Measurements from ENCODE around the gene CTRB1. TPM values are rescaled to one million over a fixed set of nuclear protein-coding genes. Genes with fewer than 3 reads are reported as not detected.

CTRB1 gene
- not detected for total RNA-seq (2021; fragmentation: NEBNext Ultra II Directional; extraction: Animal tissue kit (Norgen Biotek cat#: 25700))
- long read RNA-seq: 0 reads

DNA sequence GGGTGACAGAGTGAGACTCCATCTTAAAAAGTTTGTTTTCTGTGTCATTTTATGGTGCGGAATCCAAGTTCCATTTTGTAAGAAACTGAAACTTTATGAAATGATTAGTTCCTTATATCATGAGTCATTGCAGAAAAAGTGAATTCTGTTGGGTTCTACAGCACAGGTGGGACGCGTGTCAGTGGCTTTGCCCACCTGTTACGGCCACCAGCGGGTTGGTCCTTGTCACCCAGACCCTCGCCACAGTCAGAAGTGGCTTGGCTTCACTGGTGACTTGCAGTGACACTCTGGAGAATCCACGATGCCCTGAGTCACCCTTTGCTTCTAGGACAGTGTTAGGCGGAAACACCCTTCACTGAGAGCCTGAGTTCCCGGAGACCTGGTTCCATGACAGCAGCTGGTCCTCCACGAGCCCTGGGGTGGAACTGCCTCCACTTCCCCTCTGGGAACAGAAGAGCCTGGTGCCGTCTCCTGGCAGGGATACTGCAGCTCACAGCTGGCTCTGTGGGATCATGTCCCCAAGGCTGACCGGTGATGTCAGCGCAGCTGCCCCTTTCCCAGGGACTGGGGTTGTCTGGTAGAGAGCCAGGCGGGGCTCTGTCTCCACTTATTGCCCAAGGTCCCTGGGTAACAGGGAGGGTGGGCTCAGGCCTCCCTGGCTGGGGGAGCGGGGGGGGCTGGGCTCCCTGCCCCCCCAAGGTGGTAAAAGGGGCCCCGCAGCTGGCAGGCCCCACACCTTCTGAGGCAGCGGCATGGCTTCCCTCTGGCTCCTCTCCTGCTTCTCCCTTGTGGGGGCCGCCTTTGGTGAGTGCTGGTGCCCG, at the start of gene CTRB1:
CTRB1 (plus strand) TSS at position 733 of the 821 bp plus-strand sequence; CDS start at position 753, 20 bp downstream.
- no peak within 1 kb of the TSS for H3K27ac Mint-ChIP-seq
- H3K9me3 Mint-ChIP-seq: no peaks in the 10 kb centered on the region
- peaks cover 6% of the 10 kb centered on the region for H3K4me1 Mint-ChIP-seq (ENCODE audit: low read depth)
- peaks cover 6% of the 10 kb centered on the region for H3K27me3 Mint-ChIP-seq (ENCODE audit: insufficient read depth)
- DNase-seq: no peak
- peak within 1 kb of the TSS; percentile 56; the same call in 1 of the 2 replicates for H3K4me3 Mint-ChIP-seq
- TF ChIP-seq, protein P1, sequence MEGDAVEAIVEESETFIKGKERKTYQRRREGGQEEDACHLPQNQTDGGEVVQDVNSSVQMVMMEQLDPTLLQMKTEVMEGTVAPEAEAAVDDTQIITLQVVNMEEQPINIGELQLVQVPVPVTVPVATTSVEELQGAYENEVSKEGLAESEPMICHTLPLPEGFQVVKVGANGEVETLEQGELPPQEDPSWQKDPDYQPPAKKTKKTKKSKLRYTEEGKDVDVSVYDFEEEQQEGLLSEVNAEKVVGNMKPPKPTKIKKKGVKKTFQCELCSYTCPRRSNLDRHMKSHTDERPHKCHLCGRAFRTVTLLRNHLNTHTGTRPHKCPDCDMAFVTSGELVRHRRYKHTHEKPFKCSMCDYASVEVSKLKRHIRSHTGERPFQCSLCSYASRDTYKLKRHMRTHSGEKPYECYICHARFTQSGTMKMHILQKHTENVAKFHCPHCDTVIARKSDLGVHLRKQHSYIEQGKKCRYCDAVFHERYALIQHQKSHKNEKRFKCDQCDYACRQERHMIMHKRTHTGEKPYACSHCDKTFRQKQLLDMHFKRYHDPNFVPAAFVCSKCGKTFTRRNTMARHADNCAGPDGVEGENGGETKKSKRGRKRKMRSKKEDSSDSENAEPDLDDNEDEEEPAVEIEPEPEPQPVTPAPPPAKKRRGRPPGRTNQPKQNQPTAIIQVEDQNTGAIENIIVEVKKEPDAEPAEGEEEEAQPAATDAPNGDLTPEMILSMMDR (IDR thresholded peaks at IDR 0.05): no peak
- H3K36me3 Mint-ChIP-seq (ENCODE audit: low read depth): no peaks in the 10 kb centered on the region

DNA sequence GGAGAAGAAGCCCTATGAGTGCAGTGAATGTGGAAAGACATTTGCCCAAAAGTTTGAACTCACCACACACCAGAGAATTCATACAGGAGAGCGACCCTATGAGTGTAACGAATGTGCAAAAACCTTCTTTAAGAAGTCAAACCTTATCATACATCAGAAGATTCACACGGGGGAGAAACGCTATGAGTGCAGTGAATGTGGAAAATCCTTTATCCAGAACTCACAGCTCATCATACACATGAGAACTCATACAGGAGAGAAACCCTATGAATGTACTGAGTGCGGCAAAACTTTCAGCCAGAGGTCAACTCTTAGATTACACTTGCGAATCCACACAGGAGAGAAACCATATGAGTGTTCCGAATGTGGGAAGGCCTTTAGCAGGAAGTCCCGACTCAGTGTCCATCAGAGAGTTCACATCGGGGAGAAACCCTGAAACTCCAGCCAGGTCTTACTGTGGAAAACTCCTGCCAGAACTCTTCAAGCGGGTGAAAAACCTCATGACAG, 48.8 kb upstream of the CTRB1 start:
- Mint-ChIP-seq H3K4me3 (no peak overlapping the region), H3K27ac (no peak overlapping the region), H3K9me3 (peaks cover 100% of the 10 kb centered on the region), H3K4me1 (ENCODE audit: low read depth) (no peaks in the 10 kb centered on the region), H3K36me3 (ENCODE audit: low read depth) (peaks cover 93% of the 10 kb centered on the region), H3K27me3 (ENCODE audit: insufficient read depth) (peaks cover 3% of the 10 kb centered on the region)
- TF ChIP-seq, protein P1 (IDR thresholded peaks at IDR 0.05): no peak
- no peak for DNase-seq

DNA sequence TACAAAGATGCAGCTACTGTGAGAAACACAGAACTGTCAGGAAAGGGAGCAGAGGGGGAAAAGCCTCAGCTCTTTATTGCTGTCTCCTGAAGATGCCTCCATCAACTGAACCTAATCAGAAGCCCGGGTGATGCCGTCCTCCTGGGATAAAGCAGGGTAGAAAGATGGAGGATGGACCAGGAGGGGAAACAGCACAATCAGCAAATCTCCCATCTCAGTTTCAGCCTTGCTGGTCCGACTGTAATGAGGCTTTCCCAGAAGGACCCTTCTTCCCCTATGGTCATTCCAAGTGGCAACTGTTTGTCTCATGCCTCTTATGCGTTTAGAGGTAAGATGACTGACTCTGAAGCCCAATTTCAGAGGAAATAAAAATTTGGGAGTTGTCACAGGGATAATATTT, 46.2 kb upstream of the CTRB1 start:
- H3K36me3 Mint-ChIP-seq (ENCODE audit: low read depth): peaks cover 81% of the 10 kb centered on the region
- peaks cover 95% of the 10 kb centered on the region for H3K9me3 Mint-ChIP-seq
- peaks cover 3% of the 10 kb centered on the region for H3K27me3 Mint-ChIP-seq (ENCODE audit: insufficient read depth)
- H3K4me3 Mint-ChIP-seq: no peak overlapping the region
- TF ChIP-seq, protein P1 (IDR thresholded peaks at IDR 0.05): no peak
- DNase-seq: no peak
- no peak overlapping the region for H3K27ac Mint-ChIP-seq
- H3K4me1 Mint-ChIP-seq (ENCODE audit: low read depth): no peaks in the 10 kb centered on the region

DNA sequence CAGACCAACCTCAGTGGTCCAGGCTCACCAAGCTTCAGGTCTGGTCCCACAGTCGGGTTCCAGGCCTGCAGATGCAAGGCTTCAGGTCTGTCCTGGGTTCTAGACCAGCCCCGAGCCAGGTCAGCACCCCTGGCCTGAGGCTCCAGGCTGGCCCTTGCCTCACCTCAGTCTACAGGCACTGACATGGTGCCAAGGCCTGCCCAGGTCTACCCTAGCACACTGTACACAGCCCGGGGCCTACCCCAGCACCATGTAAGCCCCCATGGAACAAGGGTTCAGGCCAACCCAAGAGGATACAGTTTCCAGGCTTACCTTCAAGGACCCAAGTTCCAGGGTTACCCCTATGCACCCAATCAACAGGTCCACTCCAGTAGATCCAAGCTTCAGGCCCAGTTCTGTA, 43.7 kb upstream of the CTRB1 start:
- Mint-ChIP-seq H3K9me3 (peaks cover 86% of the 10 kb centered on the region), H3K27ac (no peak overlapping the region), H3K4me3 (no peak overlapping the region), H3K4me1 (ENCODE audit: low read depth) (no peaks in the 10 kb centered on the region), H3K27me3 (ENCODE audit: insufficient read depth) (peaks cover 5% of the 10 kb centered on the region), H3K36me3 (ENCODE audit: low read depth) (peaks cover 60% of the 10 kb centered on the region)
- TF ChIP-seq, protein P1 (IDR thresholded peaks at IDR 0.05): no peak
- no peak for DNase-seq

DNA sequence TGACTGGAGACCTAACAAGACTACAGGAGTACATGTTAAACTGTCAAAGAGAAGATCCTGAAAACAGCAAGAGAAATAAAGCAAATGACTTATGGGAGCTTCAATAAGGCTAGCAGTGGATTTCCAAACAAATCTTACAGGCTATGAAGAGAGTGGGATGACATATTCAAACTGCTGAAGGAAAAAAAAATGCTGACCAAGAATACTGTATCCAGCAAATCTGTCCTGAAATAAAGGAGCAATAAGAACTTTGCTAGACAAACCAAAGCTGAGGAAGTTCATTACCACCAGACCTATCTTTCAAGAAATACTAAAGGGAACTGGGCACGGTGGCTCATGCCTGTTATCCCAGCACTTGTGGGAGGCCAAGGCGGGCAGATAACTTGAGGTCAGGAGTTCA, 41.9 kb upstream of the CTRB1 start:
- no peak overlapping the region for H3K4me3 Mint-ChIP-seq
- no peak for DNase-seq
- H3K4me1 Mint-ChIP-seq (ENCODE audit: low read depth): no peaks in the 10 kb centered on the region
- peaks cover 45% of the 10 kb centered on the region for H3K36me3 Mint-ChIP-seq (ENCODE audit: low read depth)
- H3K27me3 Mint-ChIP-seq (ENCODE audit: insufficient read depth): peaks cover 5% of the 10 kb centered on the region
- H3K27ac Mint-ChIP-seq: no peak overlapping the region
- TF ChIP-seq, protein P1 (IDR thresholded peaks at IDR 0.05): no peak
- peaks cover 78% of the 10 kb centered on the region for H3K9me3 Mint-ChIP-seq

All from HFFc6 (cell line).